WTC11 (cell line): Measurements from ENCODE around the gene ST6GALNAC1. TPM values are rescaled to one million over a fixed set of nuclear protein-coding genes. Genes with fewer than 3 reads are reported as not detected.

ENCODE experiments used
- ATAC-seq: fragments of 200-7000 bp; cut with Tn5 transposase; 2 replicates; pipeline ENCODE4 v1.10.0; 2021; ENCODE audit warnings: mild to moderate bottlenecking, moderate library complexity
- CTCF ChIA-PET: fragments of 300-600 bp; sonication (Branson Sonifier 250); formaldehyde crosslinking; loops from one replicate; lab custom pipeline; 2021; ENCODE audit warnings: antibody characterized with exemption; lab: Charles Lee
- POLR2A ChIA-PET: fragments of 350-600 bp; sonication (Branson Sonifier 250); formaldehyde crosslinking; loops from one replicate; lab custom pipeline; 2021; ENCODE audit warnings: antibody characterized with exemption; lab: Charles Lee
- DNase-seq: peaks from one replicate; pipeline ENCODE4 v3.0.0; 2021; ENCODE audit warnings: low spot score
- H3K27ac Mint-ChIP-seq: 2 replicates; pipeline ENCODE4 v1.8.0; 2021; ENCODE audit warnings: mixed read lengths
- H3K27me3 Mint-ChIP-seq: 2 replicates; pipeline ENCODE4 v1.8.0; 2021; ENCODE audit warnings: low read depth, mild to moderate bottlenecking, moderate library complexity, mixed read lengths
- H3K36me3 Mint-ChIP-seq: 2 replicates; pipeline ENCODE4 v1.8.0; 2021; ENCODE audit warnings: mixed read lengths
- H3K4me1 Mint-ChIP-seq: 2 replicates; pipeline ENCODE4 v1.8.0; 2022; ENCODE audit warnings: mixed read lengths
- H3K4me3 Mint-ChIP-seq: 2 replicates; pipeline ENCODE4 v1.8.0; 2021; ENCODE audit warnings: mild to moderate bottlenecking, moderate library complexity, mixed read lengths
- H3K9me3 Mint-ChIP-seq: 2 replicates; pipeline ENCODE4 v1.8.0; 2021; ENCODE audit warnings: mixed read lengths
- AFF4 ChIP-seq: sonication (generic); formaldehyde crosslinking; IDR thresholded peaks from 2 replicates; pipeline ENCODE4 v1.8.1; 2023; ENCODE audit warnings: mild to moderate bottlenecking, missing genetic modification reagents, borderline replicate concordance
- CBFB ChIP-seq: sonication (generic); formaldehyde crosslinking; IDR thresholded peaks from 2 replicates; pipeline ENCODE4 v1.8.1; 2022; ENCODE audit warnings: mild to moderate bottlenecking, low read depth, missing genetic modification reagents
- CTCF ChIP-seq: fragments of 200-600 bp; IDR thresholded peaks from 2 replicates; pipeline ENCODE4 v1.8.0; 2022; ENCODE audit warnings: antibody characterized with exemption
- ETV6 ChIP-seq: sonication (generic); formaldehyde crosslinking; IDR thresholded peaks from 2 replicates; pipeline ENCODE4 v1.8.1; 2022; ENCODE audit warnings: mild to moderate bottlenecking, missing genetic modification reagents
- FOXK1 ChIP-seq: sonication (generic); formaldehyde crosslinking; IDR thresholded peaks from 2 replicates; pipeline ENCODE4 v1.8.0; 2022; ENCODE audit warnings: mild to moderate bottlenecking, moderate library complexity, missing genetic modification reagents
- FOXP4 ChIP-seq: sonication (generic); formaldehyde crosslinking; IDR thresholded peaks from 2 replicates; pipeline ENCODE4 v1.8.0; 2022; ENCODE audit warnings: mild to moderate bottlenecking, missing genetic modification reagents
- HMGXB4 ChIP-seq: sonication (generic); formaldehyde crosslinking; IDR thresholded peaks from 2 replicates; pipeline ENCODE4 v1.8.1; 2023; ENCODE audit warnings: mild to moderate bottlenecking, moderate library complexity, missing genetic modification reagents
- IRF1 ChIP-seq: sonication (generic); formaldehyde crosslinking; IDR thresholded peaks from 2 replicates; pipeline ENCODE4 v1.8.0; 2023; ENCODE audit warnings: missing genetic modification reagents
- MAX ChIP-seq: sonication (generic); formaldehyde crosslinking; IDR thresholded peaks from 2 replicates; pipeline ENCODE4 v1.8.0; 2022; ENCODE audit warnings: mild to moderate bottlenecking, missing genetic modification reagents
- SOX15 ChIP-seq: fragments of 250-450 bp; sonication (Bioruptor Pico); IDR thresholded peaks from 2 replicates; pipeline ENCODE4 v1.9.0; 2021; ENCODE audit warnings: mild to moderate bottlenecking
- STAT6 ChIP-seq: sonication (generic); formaldehyde crosslinking; conservative IDR thresholded peaks from 2 replicates; pipeline ENCODE4 v1.8.1; 2023; ENCODE audit warnings: mild to moderate bottlenecking, low read depth, missing genetic modification reagents, moderate library complexity
- USF1 ChIP-seq: sonication (generic); formaldehyde crosslinking; IDR thresholded peaks from 2 replicates; pipeline ENCODE4 v1.8.0; 2022; ENCODE audit warnings: mild to moderate bottlenecking, missing genetic modification reagents
- ZNF138 ChIP-seq: sonication (generic); formaldehyde crosslinking; conservative IDR thresholded peaks from 2 replicates; pipeline ENCODE4 v1.8.1; 2022; ENCODE audit warnings: mild to moderate bottlenecking, moderate library complexity, missing genetic modification reagents
- ZNF232 ChIP-seq: sonication (generic); formaldehyde crosslinking; IDR thresholded peaks from 2 replicates; pipeline ENCODE4 v1.8.0; 2022; ENCODE audit warnings: mild to moderate bottlenecking, missing genetic modification reagents
- ZNF423 ChIP-seq: fragments of 250-450 bp; sonication (Bioruptor Pico); IDR thresholded peaks from 2 replicates; pipeline ENCODE4 v2.1.2; 2022; ENCODE audit warnings: mild to moderate bottlenecking, moderate library complexity
- ZNF532 ChIP-seq: fragments of 250-450 bp; sonication (Bioruptor Pico); IDR thresholded peaks from 2 replicates; pipeline ENCODE4 v1.9.0; 2021; ENCODE audit warnings: mild to moderate bottlenecking, borderline replicate concordance
- total RNA-seq: library from RNA; stranded (reverse); gene quantifications from 3 replicates; pipeline ENCODE4 v1.2.3, GENCODE V29; 2021

The ST6GALNAC1 gene
- total RNA-seq, 1 experiment from 2014 or later, result 0.13 TPM

- H3K27ac Mint-ChIP-seq, result no peak overlapping the region
- no peak for ATAC-seq
- H3K36me3 Mint-ChIP-seq, result no peaks in the 10 kb centered on the region
- no peaks in the 10 kb centered on the region for H3K9me3 Mint-ChIP-seq
- H3K4me3 Mint-ChIP-seq, result no peak overlapping the region
- DNase-seq, result no peak
- ChIA-PET POLR2A (interaction anchor here (1.5 kb wide), 1 partner anchor 22 kb away, joined by 4 read pairs; no protein-coding TSS in a partner anchor), CTCF (interaction anchor here (0.5 to 3.5 kb wide), 6 partner anchors 8 to 167 kb away, joined by 3 to 19 read pairs (median 7); no protein-coding TSS in a partner anchor)
- no peak for TF ChIP-seq ZNF138
- TF ChIP-seq IRF1, result no peak
- TF ChIP-seq HMGXB4 (CRISPR knock-in tag), result no peak
- no peak for TF ChIP-seq CTCF
- TF ChIP-seq CBFB (CRISPR knock-in tag), result no peak
- no peak for TF ChIP-seq FOXK1 (CRISPR knock-in tag)
- no peak for TF ChIP-seq ZNF232 (CRISPR knock-in tag)
- no peak for TF ChIP-seq STAT6
- no peak for TF ChIP-seq SOX15 (CRISPR knock-in tag)
- TF ChIP-seq ETV6 (CRISPR knock-in tag), result no peak
- no peak for TF ChIP-seq ZNF423 (CRISPR knock-in tag)
- TF ChIP-seq MAX (CRISPR knock-in tag), result no peak
- H3K27me3 Mint-ChIP-seq, result no peaks in the 10 kb centered on the region
- H3K4me1 Mint-ChIP-seq, result peaks cover 19% of the 10 kb centered on the region
These were observed 46.3 kb upstream of the ST6GALNAC1 start for GRCh38 chr17:76689859-76690258.

- POLR2A ChIA-PET, result no interaction called here
- no peak overlapping the region for H3K4me3 Mint-ChIP-seq
- TF ChIP-seq FOXP4 (CRISPR knock-in tag) (no peak), ZNF532 (CRISPR knock-in tag) (no peak), AFF4 (CRISPR knock-in tag) (no peak), USF1 (CRISPR knock-in tag) (no peak)
These were observed 44.6 kb upstream of the ST6GALNAC1 start for GRCh38 chr17:76688165-76688622.

More at GRCh38 chr17:76688165-76688622, 44.6 kb upstream of the ST6GALNAC1 start:
- no peaks in the 10 kb centered on the region for H3K36me3 Mint-ChIP-seq
- DNase-seq (no peak), ATAC-seq (no peak)
- peaks cover 18% of the 10 kb centered on the region for H3K4me1 Mint-ChIP-seq
- no peaks in the 10 kb centered on the region for H3K9me3 Mint-ChIP-seq
- H3K27ac Mint-ChIP-seq, result peak overlapping the region; percentile 23
- CTCF ChIA-PET, result interaction anchor here (0.5 to 1.4 kb wide), 11 partner anchors 9 to 950 kb away, joined by 3 to 8 read pairs (median 4); no protein-coding TSS in a partner anchor
- H3K27me3 Mint-ChIP-seq, result no peaks in the 10 kb centered on the region
